ENCODE data around the gene CPA4. TPM values are rescaled to one million over a fixed set of nuclear protein-coding genes. Genes with fewer than 3 reads are reported as not detected.
"Not testable (repeated sequence)": the region's sequence is repeated elsewhere in the genome, so short reads cannot be mapped to it uniquely, and the experiment has no call there.

CPA4 gene, protein sequence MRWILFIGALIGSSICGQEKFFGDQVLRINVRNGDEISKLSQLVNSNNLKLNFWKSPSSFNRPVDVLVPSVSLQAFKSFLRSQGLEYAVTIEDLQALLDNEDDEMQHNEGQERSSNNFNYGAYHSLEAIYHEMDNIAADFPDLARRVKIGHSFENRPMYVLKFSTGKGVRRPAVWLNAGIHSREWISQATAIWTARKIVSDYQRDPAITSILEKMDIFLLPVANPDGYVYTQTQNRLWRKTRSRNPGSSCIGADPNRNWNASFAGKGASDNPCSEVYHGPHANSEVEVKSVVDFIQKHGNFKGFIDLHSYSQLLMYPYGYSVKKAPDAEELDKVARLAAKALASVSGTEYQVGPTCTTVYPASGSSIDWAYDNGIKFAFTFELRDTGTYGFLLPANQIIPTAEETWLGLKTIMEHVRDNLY
- not detected for total RNA-seq

DNA sequence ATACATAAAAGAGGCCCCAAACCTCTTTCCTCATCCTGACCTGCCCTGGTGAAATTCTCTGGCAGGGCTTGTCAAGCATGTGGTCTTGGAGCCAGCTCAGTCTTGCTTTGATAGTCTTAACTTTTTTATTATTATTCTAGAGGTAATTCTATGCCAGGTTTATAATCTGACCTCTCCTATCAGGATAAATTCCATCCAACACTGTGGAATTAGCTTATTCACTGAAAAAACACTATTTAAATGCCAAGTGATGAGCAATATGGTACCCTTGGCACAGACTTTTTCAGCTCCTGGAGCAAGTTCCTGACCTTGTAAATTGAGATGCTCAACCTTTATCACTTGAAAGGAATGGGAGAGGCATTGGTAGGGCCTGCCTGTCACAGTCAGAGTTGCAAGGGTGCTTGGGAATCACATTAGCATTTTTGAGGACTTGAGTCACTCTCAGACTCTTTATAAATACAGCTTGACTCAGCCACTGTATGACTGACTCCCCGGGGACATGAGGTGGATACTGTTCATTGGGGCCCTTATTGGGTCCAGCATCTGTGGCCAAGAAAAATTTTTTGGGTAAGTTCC is at the start of gene CPA4:
Gene CPA4 (plus strand): TSS at position 480 of the 576 bp plus-strand sequence. CDS start 20 bp downstream, at position 500.
- no peak for DNase-seq (ENCODE audit: low spot score)

DNA sequence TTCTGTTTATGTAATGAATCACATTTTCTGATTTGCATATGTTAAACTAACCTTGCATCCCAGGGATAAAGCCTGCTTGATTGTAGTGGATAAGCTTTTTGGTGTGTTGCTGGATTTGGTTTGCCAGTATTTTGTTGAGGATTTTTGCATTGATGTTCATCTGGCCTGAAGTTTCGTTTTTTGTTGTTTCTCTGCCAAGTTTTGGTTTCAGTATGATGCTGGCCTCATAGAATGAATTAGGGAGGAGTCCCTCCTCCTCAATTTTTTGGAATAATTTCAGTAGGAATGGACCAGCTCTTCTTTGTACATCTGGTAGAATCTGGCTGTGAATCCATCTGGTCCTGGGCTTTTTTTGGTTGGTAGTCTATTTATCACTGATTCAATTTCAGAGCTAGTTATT is 49.5 kb upstream of the CPA4 start:
- not testable (repeated sequence) for DNase-seq (ENCODE audit: low spot score)

DNA sequence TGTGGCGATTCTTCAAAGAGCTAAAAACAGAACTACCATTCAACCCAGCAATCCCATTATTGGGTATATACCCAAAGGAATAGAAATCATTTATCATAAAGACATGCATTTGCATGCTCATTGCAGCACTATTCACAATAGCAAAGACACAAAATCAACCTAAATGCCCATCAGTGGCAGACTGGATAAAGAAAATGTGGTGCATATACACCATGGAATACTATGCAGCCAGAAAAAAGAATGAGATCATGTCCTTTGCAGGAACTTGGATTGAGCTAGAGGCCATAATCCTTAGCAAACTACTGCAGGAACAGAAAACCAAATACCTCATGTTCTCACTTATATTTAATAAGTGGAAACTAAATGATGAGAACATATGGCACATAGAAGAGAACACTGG is 46.5 kb upstream of the CPA4 start:
- DNase-seq (ENCODE audit: low spot score), result not testable (repeated sequence)

DNA sequence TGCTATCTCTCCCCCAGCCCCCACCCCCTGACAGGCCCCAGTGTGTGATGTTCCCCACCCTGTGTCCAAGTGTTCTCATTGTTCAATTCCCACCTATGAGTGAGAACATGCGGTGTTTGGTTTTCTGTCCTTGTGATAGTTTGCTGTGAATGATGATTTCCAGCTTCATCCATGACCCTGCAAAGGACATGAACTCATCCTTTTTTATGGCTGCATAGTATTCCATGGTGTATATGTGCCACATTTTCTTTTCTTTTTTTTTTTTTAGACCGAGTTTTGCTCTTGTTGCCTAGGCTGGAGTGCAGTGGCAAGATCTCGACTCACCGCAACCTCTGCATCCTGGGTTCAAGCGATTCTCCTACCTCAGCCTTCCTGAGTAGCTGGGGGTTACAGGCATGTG is 44.1 kb upstream of the CPA4 start:
- not testable (repeated sequence) for DNase-seq (ENCODE audit: low spot score)

DNA sequence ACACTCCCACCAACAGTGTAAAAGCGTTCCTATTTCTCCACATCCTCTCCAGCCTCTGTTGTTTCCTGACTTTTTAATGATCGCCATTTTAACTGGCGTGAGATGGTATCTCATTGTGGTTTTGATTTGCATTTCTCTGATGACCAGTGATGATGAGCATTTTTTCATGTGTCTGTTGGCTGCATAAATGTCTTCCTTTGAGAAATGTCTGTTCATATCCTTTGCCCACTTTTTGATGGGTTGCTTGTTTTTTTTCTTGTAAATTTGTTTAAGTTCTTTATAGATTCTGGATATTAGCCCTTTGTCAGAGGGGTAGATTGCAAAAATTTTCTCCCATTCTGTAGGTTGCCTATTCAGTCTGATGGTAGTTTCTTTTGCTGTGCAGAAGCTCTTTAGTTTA is 43.3 kb upstream of the CPA4 start:
- DNase-seq (ENCODE audit: low spot score), result not testable (repeated sequence)

DNA sequence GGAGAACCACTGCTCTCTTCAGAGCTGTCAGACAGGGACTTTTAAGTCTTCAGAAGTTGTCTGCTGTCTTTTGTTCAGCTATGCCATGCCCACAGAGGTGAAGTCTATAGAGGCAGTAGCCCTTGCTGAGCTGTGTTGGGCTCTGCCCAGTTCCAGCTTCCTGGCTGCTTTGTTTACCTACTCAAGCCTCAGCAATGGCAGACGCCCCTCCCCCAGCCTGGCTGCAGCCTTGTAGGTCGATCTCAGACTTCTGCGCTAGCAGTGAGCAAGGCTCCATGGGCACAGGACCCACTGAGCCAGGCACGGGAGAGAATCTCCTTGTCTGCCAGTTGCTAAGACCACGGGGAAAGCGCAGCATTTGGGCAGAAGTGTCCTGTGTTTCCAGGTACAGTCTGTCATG is 38.4 kb upstream of the CPA4 start:
- no peak for DNase-seq (ENCODE audit: low spot score)

DNA sequence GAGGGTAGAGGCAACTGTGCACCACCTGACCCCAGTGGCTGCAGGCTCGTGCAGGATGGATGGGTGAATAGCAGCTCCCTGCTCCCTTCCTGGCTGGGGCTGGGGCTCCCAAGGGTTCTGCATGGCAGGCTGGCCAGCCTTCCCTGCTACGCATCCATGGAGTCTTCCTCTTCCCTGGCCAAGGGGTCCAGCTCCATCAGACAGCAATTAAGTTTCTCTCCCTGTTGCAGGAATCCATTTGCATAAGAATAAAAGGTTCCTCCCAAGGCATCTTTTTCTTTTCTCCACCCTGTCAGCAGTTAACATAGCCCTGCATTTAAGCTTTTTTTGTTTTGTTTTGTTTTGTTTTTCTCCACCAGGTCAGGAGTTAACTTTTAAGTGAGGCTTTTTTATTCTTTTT is 36.3 kb upstream of the CPA4 start:
- no peak for DNase-seq (ENCODE audit: low spot score)

DNA sequence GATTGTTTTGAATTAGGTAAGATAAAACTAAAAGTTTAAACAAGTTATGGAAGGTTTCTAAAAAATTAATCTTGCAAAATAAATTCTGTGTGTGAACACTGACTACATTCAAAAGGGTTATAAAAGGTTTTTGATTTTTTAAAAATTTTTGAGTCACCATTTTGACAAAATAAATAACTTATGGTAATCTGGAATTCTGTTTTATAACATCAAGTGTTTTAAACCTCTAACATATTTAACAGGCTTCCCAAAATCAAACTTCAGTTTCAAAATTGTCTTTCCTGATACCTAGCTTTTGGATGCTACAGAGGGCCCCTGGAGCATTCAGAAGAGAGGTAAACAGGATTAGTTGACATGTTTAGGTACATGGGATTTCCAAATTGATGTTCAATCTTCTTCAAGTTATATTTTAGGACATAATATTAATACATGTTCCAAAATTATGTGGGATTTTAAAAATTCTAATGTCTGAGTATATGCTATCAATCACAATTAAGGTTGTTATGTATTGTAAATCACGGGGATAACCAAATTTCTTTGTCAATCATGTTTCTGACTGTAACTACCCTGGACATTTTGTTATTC is 34.4 kb upstream of the CPA4 start:
- no peak for DNase-seq (ENCODE audit: low spot score)

DNA sequence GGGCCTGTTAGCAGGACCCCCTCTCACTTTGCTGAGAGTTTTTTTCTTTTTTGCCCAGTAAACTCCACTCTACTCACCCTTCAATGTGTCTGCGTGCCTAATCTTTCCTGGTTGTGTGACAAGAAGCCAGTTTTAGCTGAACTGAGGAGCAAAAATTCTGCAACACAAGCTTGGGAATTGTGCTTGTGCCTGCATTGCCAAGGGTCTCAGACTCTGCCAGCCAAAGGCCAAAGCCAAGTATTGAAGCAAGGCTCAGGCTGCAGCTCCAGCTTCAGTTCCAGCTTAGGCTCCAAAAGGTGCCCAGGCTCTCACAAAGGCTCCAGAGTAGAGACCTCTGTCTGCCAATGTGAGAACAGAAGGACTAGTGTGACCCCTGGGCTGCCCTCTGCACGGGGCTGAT is 30.5 kb upstream of the CPA4 start:
- no peak for DNase-seq (ENCODE audit: low spot score)

DNA sequence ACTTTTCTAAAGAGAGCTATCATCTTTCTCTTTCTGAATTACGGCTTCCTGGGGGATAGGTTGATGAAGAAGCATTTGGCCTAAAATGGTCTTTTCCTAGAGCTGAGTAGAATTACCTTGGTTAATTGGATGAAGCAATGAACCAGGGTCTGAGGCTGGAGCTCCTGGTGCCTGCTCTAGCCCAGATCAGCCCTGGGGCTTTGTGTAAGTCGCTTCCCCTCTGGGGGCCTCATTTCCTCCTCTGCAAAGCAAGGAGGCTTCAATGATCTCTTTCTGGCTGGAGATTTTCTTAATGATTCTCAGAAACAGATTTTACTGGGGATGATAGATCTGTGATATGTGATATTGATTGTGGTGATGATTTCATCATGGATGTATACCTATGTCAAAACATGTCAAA is 29.8 kb upstream of the CPA4 start:
- DNase-seq (ENCODE audit: low spot score), result no peak

DNA sequence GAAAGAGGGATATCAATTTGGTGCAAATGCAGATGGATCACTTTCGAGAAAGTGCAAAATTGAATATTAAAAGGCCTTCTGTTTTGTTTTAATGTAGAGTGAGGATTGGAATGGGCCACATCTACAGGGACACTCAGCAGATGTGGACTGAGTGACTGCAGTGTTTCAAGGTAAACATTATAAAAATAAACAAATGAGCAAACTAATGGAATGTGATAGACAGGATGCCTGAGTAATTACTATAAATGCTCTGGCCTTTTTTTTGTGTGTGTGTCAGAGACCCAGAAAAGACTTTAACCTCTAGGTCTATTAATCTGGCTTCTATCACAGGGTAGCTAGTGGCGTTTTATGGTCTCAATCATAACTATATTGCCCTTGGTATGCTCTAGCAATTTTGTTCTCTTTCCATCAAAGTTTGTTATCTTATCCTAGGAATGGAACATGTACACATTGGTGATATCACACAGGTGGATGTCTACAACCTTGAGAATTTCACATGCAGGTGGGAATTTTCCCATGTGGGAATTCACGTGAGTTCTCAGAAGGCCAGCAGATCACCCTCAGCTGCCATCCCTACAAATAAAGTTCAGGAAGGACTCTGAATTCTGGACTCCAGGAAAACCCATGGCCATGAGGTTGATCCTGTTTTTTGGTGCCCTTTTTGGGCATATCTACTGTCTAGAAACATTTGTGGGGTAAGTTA is 26.6 kb upstream of the CPA4 start, which contains the start of gene CPA2:
Gene CPA2 (plus strand): TSS at position 606 of the 703 bp plus-strand sequence. CDS start 19 bp downstream, at position 625.
- no peak for DNase-seq (ENCODE audit: low spot score)

DNA sequence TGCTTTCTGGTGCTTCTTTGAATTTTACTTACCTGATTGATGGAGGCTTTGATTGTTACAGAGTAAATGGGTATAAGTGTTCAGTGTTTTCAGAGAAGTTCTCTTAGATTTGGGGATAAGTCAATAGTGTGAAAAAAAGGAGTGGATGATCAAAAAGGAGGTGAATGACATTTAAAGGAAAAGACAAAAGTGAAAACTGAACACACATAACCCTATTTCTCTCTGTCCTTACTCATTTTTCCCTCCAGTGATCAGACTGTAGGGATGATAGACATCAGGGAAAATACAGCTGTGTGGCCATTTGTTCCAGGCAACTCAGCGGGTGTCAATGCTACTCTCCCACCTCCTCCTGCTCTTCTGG is 26.0 kb upstream of the CPA4 start:
- no peak for DNase-seq (ENCODE audit: low spot score)

DNA sequence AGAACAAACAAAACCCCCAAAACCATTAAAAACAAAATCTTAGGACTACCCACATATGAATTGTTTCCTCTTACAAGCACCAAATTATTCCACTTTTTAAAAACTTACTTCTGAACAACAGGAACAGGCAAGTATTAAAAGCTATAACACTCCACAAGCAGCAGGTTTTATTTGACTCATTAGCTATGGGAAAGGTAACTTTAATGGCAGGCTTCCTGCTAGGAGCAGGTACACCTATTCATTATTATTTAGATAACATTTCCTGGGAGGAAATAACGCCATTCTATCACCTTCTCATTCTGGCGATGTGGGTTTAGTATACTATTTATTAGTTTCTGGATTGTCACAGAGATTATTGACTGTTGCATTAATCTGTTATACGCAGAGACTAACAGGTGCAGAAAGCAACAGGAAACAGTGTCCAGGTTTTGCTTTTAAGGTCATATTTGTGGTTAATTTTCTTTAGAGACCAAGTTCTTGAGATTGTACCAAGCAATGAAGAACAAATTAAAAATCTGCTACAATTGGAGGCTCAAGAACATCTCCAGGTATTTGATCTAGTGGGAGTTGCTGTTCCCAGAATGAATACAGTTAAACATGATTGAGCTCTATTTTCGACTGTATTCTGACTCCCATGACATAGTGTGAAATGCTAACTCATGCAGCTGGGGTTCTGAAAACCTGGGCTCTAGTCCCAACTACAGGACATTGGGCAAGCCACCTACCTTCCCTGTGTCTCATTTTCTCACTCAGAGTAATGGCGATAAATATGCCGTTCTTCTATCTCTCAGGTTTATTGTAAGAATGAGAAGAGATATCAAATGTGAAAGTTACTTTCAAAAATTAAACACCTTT is 24.3 kb upstream of the CPA4 start:
- DNase-seq (ENCODE audit: low spot score), result no peak

DNA sequence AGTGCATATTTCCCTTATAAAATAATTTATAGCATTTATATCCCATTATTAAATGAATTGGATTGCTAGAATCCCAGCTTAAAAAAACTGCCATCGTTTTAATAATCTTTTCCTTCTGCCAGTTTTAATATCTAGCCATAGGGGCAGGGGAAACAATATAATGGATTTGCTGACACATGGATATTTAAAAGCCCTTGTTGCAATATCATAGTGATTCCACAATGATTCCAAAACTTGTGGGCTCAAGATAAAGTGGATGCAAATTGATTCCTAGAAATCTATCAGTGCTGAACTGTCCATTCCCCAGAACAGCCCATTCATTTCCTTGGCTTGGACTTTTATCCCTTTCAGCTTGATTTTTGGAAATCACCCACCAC is 23.7 kb upstream of the CPA4 start:
- no peak for DNase-seq (ENCODE audit: low spot score)

DNA sequence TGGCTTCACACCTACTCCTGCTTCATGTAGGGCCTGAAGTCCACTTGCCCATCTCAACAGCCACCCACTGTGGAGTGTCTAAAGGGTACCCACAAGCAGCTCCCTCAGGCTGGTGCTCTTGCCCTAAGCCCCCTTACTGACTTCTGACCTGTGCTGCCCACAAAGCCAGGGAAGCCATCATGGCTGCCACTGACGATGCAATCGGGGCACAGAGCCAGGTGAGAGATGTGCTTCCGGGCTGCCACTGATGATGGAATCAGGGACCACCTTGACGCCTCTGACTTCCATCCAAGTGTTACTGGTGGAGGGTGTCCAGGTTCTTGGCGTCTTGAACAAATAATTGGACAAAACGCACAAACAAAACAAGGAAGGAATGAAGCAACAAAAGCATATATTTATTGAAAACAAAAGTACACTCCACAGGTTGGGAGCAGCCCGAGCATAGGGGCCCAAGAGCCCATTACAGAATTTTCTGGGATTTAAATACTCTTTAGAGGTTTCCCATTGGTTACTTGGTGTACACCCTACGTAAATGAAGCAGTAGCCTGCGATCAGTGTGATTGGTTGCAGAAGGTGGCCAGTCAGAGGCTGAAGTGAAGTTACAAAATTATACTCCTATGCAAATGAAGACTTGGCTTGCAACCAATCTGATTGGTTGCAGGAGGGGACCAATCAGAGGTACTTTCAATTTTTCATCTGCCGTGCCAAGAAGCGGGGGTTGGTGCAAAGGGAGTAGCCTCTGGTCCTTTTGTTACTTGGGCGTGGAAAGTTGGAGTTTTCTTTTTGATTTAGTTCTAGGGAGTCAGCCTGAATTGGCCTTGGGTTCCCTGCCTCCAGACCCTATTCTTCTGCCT is 21.8 kb upstream of the CPA4 start:
- DNase-seq (ENCODE audit: low spot score), result no peak

DNA sequence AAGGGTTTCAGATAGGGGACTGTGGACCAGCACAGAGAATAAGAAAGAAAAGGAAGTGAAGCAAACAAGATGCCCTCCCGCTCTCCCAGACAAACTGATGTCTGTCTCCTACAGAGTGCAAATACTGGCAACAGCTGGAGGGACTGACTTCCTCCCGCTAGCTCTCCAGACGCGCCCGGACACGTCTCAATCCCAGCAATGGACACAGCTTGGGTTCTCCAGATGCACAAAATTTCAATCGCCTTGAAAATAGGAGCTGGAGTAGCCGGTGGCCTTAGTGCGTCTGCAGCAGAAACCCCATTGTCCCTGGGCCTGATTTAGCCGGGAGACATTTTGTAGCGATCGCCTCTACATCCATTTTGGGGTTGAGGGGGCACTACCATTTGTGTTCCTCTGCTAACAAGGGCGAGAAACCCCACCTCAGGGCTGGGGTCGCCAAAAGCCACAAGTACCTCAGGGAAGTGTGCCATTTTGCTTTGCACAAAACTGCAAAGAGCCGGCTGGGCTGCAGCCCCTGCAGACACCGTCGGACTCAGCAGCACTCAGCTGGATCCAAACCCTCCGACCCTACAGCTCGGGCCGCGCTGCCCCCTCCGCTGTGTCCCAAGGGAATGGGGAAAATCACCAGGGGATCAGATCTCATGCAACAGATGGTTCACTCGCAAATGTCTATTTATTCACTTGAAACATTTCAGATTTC is 20.4 kb upstream of the CPA4 start:
- no peak for DNase-seq (ENCODE audit: low spot score)

DNA sequence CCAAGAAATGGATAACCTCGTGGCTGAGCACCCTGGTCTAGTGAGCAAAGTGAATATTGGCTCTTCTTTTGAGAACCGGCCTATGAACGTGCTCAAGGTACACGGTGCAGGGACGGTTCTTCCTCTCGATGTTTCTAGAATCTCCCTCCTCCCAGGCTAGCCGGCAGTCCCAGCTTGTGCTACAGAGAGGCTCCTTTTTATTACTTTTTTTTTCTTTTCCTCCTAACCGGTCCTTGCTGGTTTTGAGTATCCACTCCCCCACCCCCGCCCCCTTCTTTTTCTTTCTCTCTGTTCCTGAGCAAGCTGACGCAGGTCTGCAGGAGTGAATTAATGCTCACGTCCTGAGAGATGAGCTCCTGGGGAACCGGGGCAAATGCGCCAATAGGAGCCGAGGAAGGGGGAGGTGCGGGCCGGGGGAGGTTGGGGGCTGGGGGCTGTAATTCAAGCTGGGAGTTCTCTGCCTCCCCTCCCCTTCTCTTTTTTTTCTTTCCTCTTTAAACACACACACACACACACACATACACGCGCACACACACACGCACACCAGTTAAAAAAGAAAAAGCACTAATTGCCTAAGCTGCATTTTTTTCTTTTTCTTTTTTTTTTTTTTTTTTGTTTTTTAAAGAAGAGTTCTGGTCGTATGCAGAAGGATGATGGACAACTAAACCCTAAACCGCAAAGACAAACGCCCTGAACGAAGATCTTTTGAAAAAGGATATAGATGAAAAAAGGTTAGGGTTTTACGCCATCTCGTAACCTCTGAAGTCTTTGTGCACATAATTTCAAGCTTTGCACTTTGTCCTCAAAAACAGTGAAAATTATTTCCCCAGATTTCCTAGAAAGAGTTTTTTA is 19.7 kb upstream of the CPA4 start:
- no peak for DNase-seq (ENCODE audit: low spot score)

DNA sequence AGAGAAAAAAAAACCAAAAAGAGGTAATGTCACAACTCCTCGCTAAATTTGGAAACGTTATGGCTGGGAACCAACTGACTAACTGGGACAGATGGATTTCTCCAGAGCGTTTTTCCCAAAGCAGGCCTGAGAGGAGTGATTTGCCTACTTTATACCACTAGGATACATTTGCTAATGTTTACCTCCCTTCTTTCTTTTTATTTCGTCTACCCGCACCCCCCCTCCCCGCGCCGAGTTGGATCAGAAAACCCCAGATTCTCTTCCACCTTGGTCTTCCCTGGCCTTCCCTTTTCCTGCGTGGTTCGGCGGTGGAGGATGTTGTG is 19.1 kb upstream of the CPA4 start:
- no peak for DNase-seq (ENCODE audit: low spot score)

DNA sequence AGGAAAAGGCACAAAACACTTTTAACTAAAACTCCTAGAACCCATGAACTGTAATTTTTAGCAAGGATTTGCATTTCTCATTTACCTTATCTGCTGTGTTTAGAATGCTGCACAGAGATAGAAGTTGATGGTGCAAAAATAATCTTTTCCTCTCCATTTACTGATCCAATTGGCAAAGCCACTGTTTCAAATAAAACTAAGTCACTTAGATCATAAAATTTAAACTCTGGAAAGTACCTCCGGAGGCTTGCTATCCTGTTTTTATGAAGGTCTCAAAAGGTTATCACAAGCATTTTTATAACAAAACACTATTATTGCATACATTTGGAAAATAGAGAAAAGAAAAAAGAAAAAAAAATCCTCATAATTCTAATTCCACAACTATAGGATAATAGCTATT is 18.7 kb upstream of the CPA4 start:
- no peak for DNase-seq (ENCODE audit: low spot score)

All from ureter (tissue), 1 donor.